SK-N-SH treated with all-trans-retinoic acid at 6 μM for 48 hours (cell line): ENCODE results near the gene PLCB4.

Experiments used
- BACH2 ChIP-seq: fragments of 250-450 bp; sonication (Bioruptor Pico); IDR thresholded peaks from 2 replicates; pipeline ENCODE4 v1.9.0; 2021; ENCODE audit warnings: mild to moderate bottlenecking, borderline replicate concordance
- CSRNP3 ChIP-seq: fragments of 250-450 bp; sonication (Bioruptor Pico); IDR thresholded peaks from 2 replicates; pipeline ENCODE4 v1.5.1; 2021; ENCODE audit warnings: mild to moderate bottlenecking, moderate library complexity
- GLIS3 ChIP-seq: fragments of 250-450 bp; sonication (Bioruptor Pico); IDR thresholded peaks from 2 replicates; pipeline ENCODE4 v1.5.0; 2020; ENCODE audit warnings: mild to moderate bottlenecking, moderate library complexity
- PATZ1 ChIP-seq: fragments of 250-450 bp; sonication (Bioruptor Pico); IDR thresholded peaks from 2 replicates; pipeline ENCODE4 v1.8.0; 2020; ENCODE audit warnings: mild to moderate bottlenecking, moderate library complexity, borderline replicate concordance

- TF ChIP-seq GLIS3 = no peak
- TF ChIP-seq PATZ1 = no peak
- TF ChIP-seq CSRNP3 (CRISPR knock-in tag) = no peak
- no peak for TF ChIP-seq BACH2 (CRISPR knock-in tag)
Measured at GRCh38 chr20:9052136-9052535, 16.8 kb upstream of the PLCB4 start.
